ENCODE results near the gene RPP30. TPM values are rescaled to one million over a fixed set of nuclear protein-coding genes. Genes with fewer than 3 reads are reported as not detected.
A peak's percentile ranks its signal among the peaks of the same experiment; 100 is the strongest.

The RPP30 gene
- total RNA-seq, 4 donors from 2014 or later: 21.6 to 31.8 (median 25.7) TPM

- intact Hi-C loops (cut with DNase I): no loop called here
- TF ChIP-seq, protein P1, sequence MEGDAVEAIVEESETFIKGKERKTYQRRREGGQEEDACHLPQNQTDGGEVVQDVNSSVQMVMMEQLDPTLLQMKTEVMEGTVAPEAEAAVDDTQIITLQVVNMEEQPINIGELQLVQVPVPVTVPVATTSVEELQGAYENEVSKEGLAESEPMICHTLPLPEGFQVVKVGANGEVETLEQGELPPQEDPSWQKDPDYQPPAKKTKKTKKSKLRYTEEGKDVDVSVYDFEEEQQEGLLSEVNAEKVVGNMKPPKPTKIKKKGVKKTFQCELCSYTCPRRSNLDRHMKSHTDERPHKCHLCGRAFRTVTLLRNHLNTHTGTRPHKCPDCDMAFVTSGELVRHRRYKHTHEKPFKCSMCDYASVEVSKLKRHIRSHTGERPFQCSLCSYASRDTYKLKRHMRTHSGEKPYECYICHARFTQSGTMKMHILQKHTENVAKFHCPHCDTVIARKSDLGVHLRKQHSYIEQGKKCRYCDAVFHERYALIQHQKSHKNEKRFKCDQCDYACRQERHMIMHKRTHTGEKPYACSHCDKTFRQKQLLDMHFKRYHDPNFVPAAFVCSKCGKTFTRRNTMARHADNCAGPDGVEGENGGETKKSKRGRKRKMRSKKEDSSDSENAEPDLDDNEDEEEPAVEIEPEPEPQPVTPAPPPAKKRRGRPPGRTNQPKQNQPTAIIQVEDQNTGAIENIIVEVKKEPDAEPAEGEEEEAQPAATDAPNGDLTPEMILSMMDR (IDR thresholded peaks at IDR 0.05): peak; percentile 51 to 56 (median 54)
- no peak for TF ChIP-seq EP300 (IDR thresholded peaks at IDR 0.05)
- no peak for TF ChIP-seq POLR2AphosphoS5 (IDR thresholded peaks at IDR 0.05)
- no peak for TF ChIP-seq POLR2A (IDR thresholded peaks at IDR 0.05; ENCODE audit: low read depth)
- H3K9me3 ChIP-seq: no peaks in the 10 kb centered on the region
- H3K27ac ChIP-seq (replicated peaks in 1 of 4): peak within 1 kb of the TSS; percentile 51 to 64 (median 56)
- H3K36me3 ChIP-seq: no peaks in the 10 kb centered on the region
- WGBS: 2% methylated on average over 18 of the region's 104 CpGs
- peaks cover 7 to 19% (median 13%) of the 10 kb centered on the region in 4 donors for H3K4me1 ChIP-seq
- peaks cover 0 to 57% (median 18%) of the 10 kb centered on the region in 4 donors for H3K27me3 ChIP-seq
- H3K4me3 ChIP-seq: peak within 1 kb of the TSS; percentile 61 to 84 (median 66)
- no peak for DNase-seq (ENCODE audit: extremely low spot score)
Observed at GRCh38 chr10:90857635-90858460, 13.9 kb upstream of the RPP30 start, which contains the start of gene HTR7. Gene HTR7 (minus strand): TSS chr10:90858039. CDS start chr10:90857671, 368 bp downstream.

DNA sequence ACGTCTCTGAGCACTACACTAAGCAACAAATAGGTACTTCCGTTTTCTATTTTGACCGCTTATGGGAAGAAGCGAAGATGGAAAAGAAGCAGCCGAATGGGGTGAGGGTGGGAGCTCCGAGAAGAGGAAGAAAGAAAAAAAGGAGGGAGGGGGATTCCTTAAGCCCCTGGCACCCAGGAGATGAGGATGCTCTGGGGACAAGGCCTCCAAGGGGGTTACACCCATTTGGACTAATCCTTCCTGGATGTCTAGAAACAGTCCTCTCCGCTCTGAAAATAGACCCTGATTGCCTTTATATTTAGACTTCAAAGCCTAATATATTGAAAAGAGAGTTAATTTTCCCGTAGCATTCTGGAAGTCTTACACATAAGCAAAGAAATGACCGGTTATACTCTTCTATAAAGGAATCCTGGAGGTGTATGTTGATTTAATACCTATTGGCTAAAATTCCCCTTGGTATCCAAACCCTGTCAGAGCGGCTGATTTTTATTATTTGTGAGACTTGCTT lies 13.3 kb upstream of the RPP30 start:
- intact Hi-C loops (cut with DNase I): no loop called here
- 43% methylated on average over 10 of the region's 10 CpGs for WGBS
- H3K27ac ChIP-seq (replicated peaks in 1 of 4): peak overlapping the region in 3 of 4 donors; percentile 38 to 59 (median 51)

GRCh38 chr10:90859321-90859751 lies 12.4 kb upstream of the RPP30 start:
- WGBS: 77% methylated on average over 5 of the region's 5 CpGs
- intact Hi-C loops (cut with DNase I): no loop called here

More for the DNA sequence above, 13.3 kb upstream of the RPP30 start:
- Histone ChIP-seq H3K27me3 (peaks cover 0 to 52% (median 18%) of the 10 kb centered on the region in 4 donors), H3K36me3 (no peaks in the 10 kb centered on the region), H3K4me1 (peaks cover 7 to 19% (median 13%) of the 10 kb centered on the region in 4 donors), H3K4me3 (peak overlapping the region; percentile 61 to 84 (median 66)), H3K9me3 (no peaks in the 10 kb centered on the region)
- no peak for DNase-seq (ENCODE audit: extremely low spot score)
- TF ChIP-seq, protein P1 (IDR thresholded peaks at IDR 0.05): no peak

GRCh38 chr10:90860790-90861189 lies 11.0 kb upstream of the RPP30 start:
- TF ChIP-seq POLR2A (IDR thresholded peaks at IDR 0.05; ENCODE audit: low read depth): no peak
- no peak for TF ChIP-seq EP300 (IDR thresholded peaks at IDR 0.05)
- no peak for TF ChIP-seq POLR2AphosphoS5 (IDR thresholded peaks at IDR 0.05)
- TF ChIP-seq, protein P1 (IDR thresholded peaks at IDR 0.05): no peak
- WGBS: 79% methylated on average over 1 of the region's 1 CpG
- Histone ChIP-seq H3K4me3 (no peak overlapping the region), H3K27me3 (peaks cover 0 to 38% (median 13%) of the 10 kb centered on the region in 4 donors), H3K4me1 (peaks cover 7 to 19% (median 13%) of the 10 kb centered on the region in 4 donors), H3K27ac (replicated peaks in 1 of 4) (no peak overlapping the region), H3K36me3 (no peaks in the 10 kb centered on the region), H3K9me3 (no peaks in the 10 kb centered on the region)
- DNase-seq (ENCODE audit: extremely low spot score): no peak
- intact Hi-C loops (cut with DNase I): loop anchor here (10.0 kb wide), 1 partner anchor 1066 kb away; no protein-coding TSS in a partner anchor

More at GRCh38 chr10:90859321-90859751, 12.4 kb upstream of the RPP30 start:
- Histone ChIP-seq H3K4me1 (peaks cover 7 to 19% (median 13%) of the 10 kb centered on the region in 4 donors), H3K27ac (replicated peaks in 1 of 4) (no peak overlapping the region), H3K4me3 (no peak overlapping the region), H3K36me3 (no peaks in the 10 kb centered on the region), H3K27me3 (peaks cover 0 to 52% (median 15%) of the 10 kb centered on the region in 4 donors), H3K9me3 (no peaks in the 10 kb centered on the region)
- TF ChIP-seq, protein P1 (IDR thresholded peaks at IDR 0.05): no peak
- TF ChIP-seq POLR2A (IDR thresholded peaks at IDR 0.05; ENCODE audit: low read depth) (no peak), POLR2AphosphoS5 (IDR thresholded peaks at IDR 0.05) (no peak), EP300 (IDR thresholded peaks at IDR 0.05) (no peak)
- DNase-seq (ENCODE audit: extremely low spot score): no peak

Data from esophagus muscularis mucosa (tissue), 4 donors.